Neuron (in vitro differentiated cells): ENCODE measurements around the gene BCL2.

Source experiments
- H2AFZ ChIP-seq: one replicate; pipeline ENCODE4 v1.6.1; 2013; ENCODE audit warnings: low read depth, mild to moderate bottlenecking, inconsistent platforms, low read length, moderate library complexity
- H3K27me3 ChIP-seq: one replicate; pipeline ENCODE4 v1.6.1; 2013; ENCODE audit warnings: low read length; ENCODE audit not compliant: insufficient read depth
- H3K36me3 ChIP-seq: one replicate; pipeline ENCODE4 v1.6.1; 2013; ENCODE audit warnings: low read length; ENCODE audit not compliant: insufficient read depth
- H3K4me1 ChIP-seq: one replicate; pipeline ENCODE4 v1.6.1; 2013; ENCODE audit warnings: low read length; ENCODE audit not compliant: insufficient read depth
- H3K4me3 ChIP-seq: 2 replicates; pipeline ENCODE4 v1.5.1; 2013; ENCODE audit warnings: mild to moderate bottlenecking, low read length, moderate library complexity
- H3K9me3 ChIP-seq: one replicate; pipeline ENCODE4 v1.6.1; 2013; ENCODE audit warnings: low read length

The BCL2 gene

DNA sequence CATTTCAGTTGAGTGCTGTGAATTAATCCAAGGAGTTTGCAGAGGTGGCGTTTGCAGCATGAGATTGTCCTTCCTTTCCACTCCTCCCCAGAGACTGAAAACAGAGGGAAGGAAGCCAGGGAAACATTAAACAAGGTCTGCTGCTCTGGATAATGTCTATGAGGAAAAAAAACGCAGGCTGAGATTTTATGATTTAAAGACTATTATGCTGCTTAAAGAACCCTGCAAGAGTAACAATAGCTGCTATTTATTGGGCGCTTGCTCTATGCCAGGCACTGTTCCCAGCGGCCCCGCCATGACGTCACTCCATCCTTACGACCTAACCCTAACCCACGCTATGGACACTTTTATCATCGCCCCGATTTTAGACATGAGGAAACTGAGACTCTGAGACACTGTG is 222.4 kb downstream of the BCL2 start:
- peaks cover 3% of the 10 kb centered on the region for H3K27me3 ChIP-seq
- no peak overlapping the region for H2AFZ ChIP-seq
- no peak overlapping the region for H3K4me3 ChIP-seq
- no peaks in the 10 kb centered on the region for H3K9me3 ChIP-seq
- no peaks in the 10 kb centered on the region for H3K36me3 ChIP-seq
- no peaks in the 10 kb centered on the region for H3K4me1 ChIP-seq

- no peak overlapping the region for H3K4me3 ChIP-seq
- no peaks in the 10 kb centered on the region for H3K9me3 ChIP-seq
- H2AFZ ChIP-seq: no peak overlapping the region
- no peaks in the 10 kb centered on the region for H3K36me3 ChIP-seq
- H3K4me1 ChIP-seq: no peaks in the 10 kb centered on the region
- peaks cover 3% of the 10 kb centered on the region for H3K27me3 ChIP-seq
These were observed 223.2 kb downstream of the BCL2 start for GRCh38 chr18:63096327-63096874.

GRCh38 chr18:63095768-63096167 is 223.8 kb downstream of the BCL2 start:
- H3K36me3 ChIP-seq: no peaks in the 10 kb centered on the region
- H3K4me1 ChIP-seq: no peaks in the 10 kb centered on the region
- H3K9me3 ChIP-seq: no peaks in the 10 kb centered on the region
- H2AFZ ChIP-seq: no peak overlapping the region
- H3K27me3 ChIP-seq: peaks cover 3% of the 10 kb centered on the region
- no peak overlapping the region for H3K4me3 ChIP-seq

- H3K9me3 ChIP-seq: no peaks in the 10 kb centered on the region
- H2AFZ ChIP-seq: no peak overlapping the region
- H3K4me1 ChIP-seq: peaks cover 4% of the 10 kb centered on the region
- H3K4me3 ChIP-seq: no peak overlapping the region
- no peaks in the 10 kb centered on the region for H3K36me3 ChIP-seq
- no peaks in the 10 kb centered on the region for H3K27me3 ChIP-seq
These were observed 227.8 kb downstream of the BCL2 start for GRCh38 chr18:63091671-63092364.

GRCh38 chr18:63090334-63090733 is 229.2 kb downstream of the BCL2 start:
- H3K27me3 ChIP-seq: no peaks in the 10 kb centered on the region

DNA sequence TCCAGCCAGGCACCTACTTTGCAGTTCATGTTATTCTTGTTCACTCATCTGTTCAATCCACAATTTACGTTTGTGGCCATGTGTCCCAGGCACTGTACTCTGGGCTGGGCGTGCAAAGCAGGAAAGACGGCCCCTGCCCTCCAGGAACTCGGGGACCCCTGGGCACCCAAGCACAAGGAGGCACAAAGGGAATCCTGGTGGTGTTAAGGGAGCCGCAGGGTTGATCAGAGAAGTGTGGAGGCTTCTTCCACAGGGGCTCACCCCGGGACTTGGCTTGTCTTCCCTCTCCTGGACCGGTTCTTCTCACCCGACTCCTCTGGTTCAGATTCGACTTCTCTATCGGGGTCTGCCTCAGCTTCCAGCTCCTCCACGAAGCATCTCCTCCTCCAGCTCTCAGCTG is 230.5 kb downstream of the BCL2 start:
- Histone ChIP-seq H2AFZ (no peak overlapping the region), H3K36me3 (no peaks in the 10 kb centered on the region), H3K4me1 (peaks cover 4% of the 10 kb centered on the region), H3K4me3 (no peak overlapping the region), H3K27me3 (no peaks in the 10 kb centered on the region), H3K9me3 (no peaks in the 10 kb centered on the region)

More at GRCh38 chr18:63090334-63090733, 229.2 kb downstream of the BCL2 start:
- no peaks in the 10 kb centered on the region for H3K36me3 ChIP-seq
- H3K4me1 ChIP-seq: peaks cover 4% of the 10 kb centered on the region
- H2AFZ ChIP-seq: no peak overlapping the region
- H3K4me3 ChIP-seq: no peak overlapping the region
- H3K9me3 ChIP-seq: no peaks in the 10 kb centered on the region

GRCh38 chr18:63088262-63088661 is 231.3 kb downstream of the BCL2 start:
- Histone ChIP-seq H2AFZ (no peak overlapping the region), H3K27me3 (no peaks in the 10 kb centered on the region), H3K4me3 (no peak overlapping the region), H3K4me1 (peaks cover 4% of the 10 kb centered on the region), H3K9me3 (no peaks in the 10 kb centered on the region), H3K36me3 (no peaks in the 10 kb centered on the region)

GRCh38 chr18:63087421-63088230 is 231.9 kb downstream of the BCL2 start:
- Histone ChIP-seq H3K9me3 (no peaks in the 10 kb centered on the region), H3K4me1 (peaks cover 4% of the 10 kb centered on the region), H3K4me3 (no peak overlapping the region), H3K36me3 (no peaks in the 10 kb centered on the region), H2AFZ (no peak overlapping the region), H3K27me3 (no peaks in the 10 kb centered on the region)

DNA sequence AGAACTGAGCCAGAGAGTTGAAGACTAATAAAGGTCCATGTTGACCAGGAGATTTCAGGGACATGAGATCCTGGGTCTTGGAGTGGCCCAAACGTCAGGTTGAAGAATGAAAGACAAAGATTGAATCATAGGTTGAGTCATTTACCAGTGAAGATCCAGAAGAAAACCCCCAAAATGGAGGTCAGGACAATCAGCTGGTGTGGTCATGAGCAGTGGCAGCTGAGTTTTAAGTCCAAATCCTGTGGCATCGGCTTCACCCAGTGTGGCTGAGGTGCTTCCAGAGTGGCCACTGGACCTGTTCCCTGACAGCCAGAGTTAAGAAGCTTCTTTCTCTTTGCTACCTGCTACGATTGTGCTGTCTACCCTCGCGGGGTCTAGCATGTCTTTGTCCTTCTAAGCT is 234.0 kb downstream of the BCL2 start:
- Histone ChIP-seq H3K36me3 (no peaks in the 10 kb centered on the region), H3K27me3 (no peaks in the 10 kb centered on the region), H3K4me1 (peaks cover 4% of the 10 kb centered on the region), H3K4me3 (no peak overlapping the region), H2AFZ (no peak overlapping the region), H3K9me3 (no peaks in the 10 kb centered on the region)

DNA sequence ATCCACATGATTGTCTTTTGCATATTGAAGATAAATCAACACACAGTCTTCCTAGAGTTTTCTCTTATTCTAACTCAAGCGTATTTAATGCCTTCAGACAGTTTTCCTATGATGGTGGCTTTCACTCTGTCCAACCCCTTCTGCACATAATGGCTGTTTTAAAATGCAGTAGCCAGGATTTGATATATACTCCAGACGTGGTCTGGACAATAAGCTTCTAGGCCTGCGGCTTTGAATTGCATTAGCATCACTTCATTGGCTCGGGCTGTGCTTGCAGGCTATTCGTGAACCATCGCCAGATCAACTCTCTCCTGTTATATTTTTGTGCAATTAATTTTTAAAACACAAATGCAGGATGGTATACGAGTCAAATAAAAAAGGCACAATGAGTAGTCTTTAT is 235.3 kb downstream of the BCL2 start:
- no peaks in the 10 kb centered on the region for H3K36me3 ChIP-seq
- H3K4me3 ChIP-seq: no peak overlapping the region
- peaks cover 2% of the 10 kb centered on the region for H3K9me3 ChIP-seq
- H2AFZ ChIP-seq: no peak overlapping the region
- no peaks in the 10 kb centered on the region for H3K27me3 ChIP-seq
- peaks cover 4% of the 10 kb centered on the region for H3K4me1 ChIP-seq

GRCh38 chr18:63083555-63083954 is 236.0 kb downstream of the BCL2 start:
- no peaks in the 10 kb centered on the region for H3K36me3 ChIP-seq
- peaks cover 3% of the 10 kb centered on the region for H3K9me3 ChIP-seq
- H2AFZ ChIP-seq: no peak overlapping the region
- no peak overlapping the region for H3K4me3 ChIP-seq
- H3K4me1 ChIP-seq: peaks cover 4% of the 10 kb centered on the region
- no peaks in the 10 kb centered on the region for H3K27me3 ChIP-seq

DNA sequence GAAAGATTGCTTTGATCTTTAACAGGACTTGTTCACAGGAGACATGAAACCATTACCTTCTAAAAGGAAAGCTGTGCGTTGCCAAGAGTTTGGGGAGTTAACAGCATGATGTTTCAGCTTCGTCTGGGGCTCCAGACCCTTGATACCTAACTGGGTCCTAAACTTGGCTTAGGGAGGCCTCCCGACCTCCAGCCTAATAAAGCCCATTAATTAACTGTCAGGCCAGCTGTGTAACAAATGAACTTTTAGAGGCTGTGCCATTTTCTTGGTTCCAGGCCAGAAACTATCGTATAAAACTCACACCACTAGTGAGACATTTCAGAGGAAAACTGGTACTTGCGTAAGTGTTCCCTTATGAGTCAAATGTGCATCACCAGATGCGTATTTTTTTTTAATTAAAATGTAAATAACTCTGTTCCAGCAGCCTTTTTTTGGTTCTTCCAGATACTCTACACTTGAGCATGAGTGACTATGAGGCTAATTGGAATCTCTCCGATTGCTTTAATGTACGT is 236.5 kb downstream of the BCL2 start:
- Histone ChIP-seq H3K36me3 (no peaks in the 10 kb centered on the region), H3K9me3 (peaks cover 3% of the 10 kb centered on the region), H3K27me3 (no peaks in the 10 kb centered on the region), H3K4me3 (no peak overlapping the region), H3K4me1 (peaks cover under 1% of the 10 kb centered on the region), H2AFZ (no peak overlapping the region)

DNA sequence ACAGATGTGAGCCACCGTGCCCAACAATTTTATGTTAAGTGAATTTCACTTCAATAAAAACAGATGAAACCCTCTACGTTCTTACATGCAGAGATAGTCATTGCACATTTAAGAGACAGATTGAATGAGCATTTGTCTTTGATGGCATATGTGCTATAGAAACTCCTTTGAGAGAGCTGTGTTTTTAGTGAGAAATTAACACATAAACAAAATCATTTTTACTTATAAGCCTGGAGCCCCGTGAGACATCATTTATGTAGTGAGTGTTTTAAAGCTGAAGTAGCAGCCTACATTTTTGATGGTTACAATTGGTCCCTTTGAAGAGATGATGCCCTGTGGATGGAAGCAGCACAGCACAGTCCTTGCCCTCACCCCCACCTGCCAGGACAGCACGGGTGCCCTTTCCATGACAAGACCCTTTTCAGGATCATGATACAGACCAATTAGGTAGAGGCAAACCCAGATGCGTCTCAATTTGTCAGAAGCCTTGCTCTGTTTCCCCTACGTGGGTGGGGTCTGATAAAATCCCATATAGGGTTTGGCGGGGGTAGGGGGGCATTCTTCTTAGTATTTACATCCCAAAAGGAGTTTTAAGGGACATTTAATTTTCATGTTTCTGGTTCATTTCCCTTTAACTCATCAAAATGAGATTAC is 237.1 kb downstream of the BCL2 start:
- Histone ChIP-seq H3K36me3 (no peaks in the 10 kb centered on the region), H3K27me3 (no peaks in the 10 kb centered on the region), H3K4me3 (no peak overlapping the region), H3K9me3 (peaks cover 3% of the 10 kb centered on the region), H3K4me1 (no peaks in the 10 kb centered on the region), H2AFZ (no peak overlapping the region)
